Fibroblast of pulmonary artery (primary cell): Measurements from ENCODE around the gene CAMK2N1.
A peak's percentile ranks its signal among the peaks of the same experiment; 100 is the strongest.

ENCODE experiments used
- DNase-seq: peaks from one replicate; pipeline ENCODE4 v3.0.0-alpha.2; 2010; ENCODE audit warnings: low read depth
- H3K4me3 ChIP-seq: replicated peaks from 2 replicates; pipeline ENCODE4 v1.5.1; 2011; ENCODE audit warnings: low read depth, mild to moderate bottlenecking, control low read depth, low read length, moderate library complexity
- TF ChIP-seq, protein P1 (sequence below): IDR thresholded peaks from 2 replicates; pipeline ENCODE4 v1.5.1; 2011; ENCODE audit warnings: mild to moderate bottlenecking, control low read depth, low read length, inconsistent platforms; ENCODE audit errors: missing control alignments

CAMK2N1 gene

DNA sequence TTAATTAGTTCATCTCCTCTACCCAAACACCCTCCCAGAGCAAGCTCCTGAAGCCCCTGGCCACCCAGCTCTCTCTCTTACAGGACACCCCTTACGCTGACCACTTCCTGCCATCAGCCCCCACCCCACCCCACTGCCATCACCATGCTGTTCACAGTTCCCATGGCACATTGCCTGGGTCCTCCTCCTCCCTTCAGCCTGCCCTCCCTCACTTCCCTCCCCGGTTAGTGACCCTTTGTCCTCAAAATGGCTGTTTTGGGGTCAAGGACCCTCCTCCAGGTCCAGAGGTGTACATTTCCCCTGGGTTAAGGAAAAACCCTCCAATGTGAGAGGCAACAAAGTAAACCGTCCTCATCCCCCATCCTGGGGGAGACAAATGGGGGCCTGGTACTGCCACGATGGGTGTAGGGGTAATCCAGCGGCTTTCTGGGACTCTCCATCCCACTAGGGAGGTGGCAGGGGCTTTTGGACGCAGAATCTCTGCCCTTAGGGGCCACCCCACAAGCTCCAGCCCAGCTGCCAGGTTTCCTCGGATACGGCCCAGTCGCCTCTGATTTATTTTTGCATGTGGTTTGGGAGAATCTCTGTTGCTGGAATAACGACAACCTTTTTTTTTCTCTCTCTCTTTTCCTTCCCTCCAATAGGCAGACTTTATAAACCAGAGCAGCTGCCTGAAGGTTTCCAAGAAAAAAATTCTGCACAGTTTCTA is 8.5 kb downstream of the CAMK2N1 start:
- no peak overlapping the region for H3K4me3 ChIP-seq
- no peak for DNase-seq
- TF ChIP-seq, protein P1, sequence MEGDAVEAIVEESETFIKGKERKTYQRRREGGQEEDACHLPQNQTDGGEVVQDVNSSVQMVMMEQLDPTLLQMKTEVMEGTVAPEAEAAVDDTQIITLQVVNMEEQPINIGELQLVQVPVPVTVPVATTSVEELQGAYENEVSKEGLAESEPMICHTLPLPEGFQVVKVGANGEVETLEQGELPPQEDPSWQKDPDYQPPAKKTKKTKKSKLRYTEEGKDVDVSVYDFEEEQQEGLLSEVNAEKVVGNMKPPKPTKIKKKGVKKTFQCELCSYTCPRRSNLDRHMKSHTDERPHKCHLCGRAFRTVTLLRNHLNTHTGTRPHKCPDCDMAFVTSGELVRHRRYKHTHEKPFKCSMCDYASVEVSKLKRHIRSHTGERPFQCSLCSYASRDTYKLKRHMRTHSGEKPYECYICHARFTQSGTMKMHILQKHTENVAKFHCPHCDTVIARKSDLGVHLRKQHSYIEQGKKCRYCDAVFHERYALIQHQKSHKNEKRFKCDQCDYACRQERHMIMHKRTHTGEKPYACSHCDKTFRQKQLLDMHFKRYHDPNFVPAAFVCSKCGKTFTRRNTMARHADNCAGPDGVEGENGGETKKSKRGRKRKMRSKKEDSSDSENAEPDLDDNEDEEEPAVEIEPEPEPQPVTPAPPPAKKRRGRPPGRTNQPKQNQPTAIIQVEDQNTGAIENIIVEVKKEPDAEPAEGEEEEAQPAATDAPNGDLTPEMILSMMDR, result no peak

DNA sequence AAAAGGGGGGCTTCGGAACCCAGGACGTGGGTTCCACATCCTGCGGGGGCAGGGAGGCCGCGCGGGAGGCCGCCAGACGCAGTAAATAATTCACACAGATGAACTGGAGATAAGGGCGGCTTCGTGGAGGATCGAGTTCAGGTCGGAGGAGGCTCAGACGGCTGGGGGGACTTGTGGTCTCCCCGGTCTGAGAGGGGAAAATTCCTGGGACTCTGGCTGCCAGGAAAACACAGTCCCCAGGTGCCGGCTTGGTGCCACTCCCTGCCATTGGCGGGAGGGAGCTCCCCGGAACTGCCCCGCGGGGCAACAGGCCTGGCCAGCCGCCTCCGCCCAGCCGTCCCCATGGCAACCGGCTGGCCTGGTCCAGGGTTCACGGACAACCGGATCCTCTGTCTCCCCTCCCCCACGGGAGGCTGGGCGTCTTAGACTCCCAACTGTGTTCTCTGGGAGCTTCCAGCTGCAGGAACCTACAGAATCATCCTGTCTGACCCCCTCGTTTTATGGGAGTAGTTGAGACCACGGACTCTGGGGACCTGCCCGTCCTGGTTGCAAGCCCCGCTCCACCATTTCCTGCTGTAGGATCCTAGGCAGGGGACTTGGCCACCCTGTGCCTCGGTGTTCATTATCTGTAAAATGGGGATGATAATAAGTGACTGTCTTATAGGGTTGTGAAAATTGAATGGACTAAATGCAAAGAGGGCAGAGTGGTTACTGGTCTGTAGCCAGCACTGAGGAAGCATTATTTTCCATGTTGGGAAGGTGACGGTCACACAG is 9.6 kb downstream of the CAMK2N1 start:
- TF ChIP-seq, protein P1, result no peak
- no peak overlapping the region for H3K4me3 ChIP-seq
- DNase-seq, result peak; percentile 33

DNA sequence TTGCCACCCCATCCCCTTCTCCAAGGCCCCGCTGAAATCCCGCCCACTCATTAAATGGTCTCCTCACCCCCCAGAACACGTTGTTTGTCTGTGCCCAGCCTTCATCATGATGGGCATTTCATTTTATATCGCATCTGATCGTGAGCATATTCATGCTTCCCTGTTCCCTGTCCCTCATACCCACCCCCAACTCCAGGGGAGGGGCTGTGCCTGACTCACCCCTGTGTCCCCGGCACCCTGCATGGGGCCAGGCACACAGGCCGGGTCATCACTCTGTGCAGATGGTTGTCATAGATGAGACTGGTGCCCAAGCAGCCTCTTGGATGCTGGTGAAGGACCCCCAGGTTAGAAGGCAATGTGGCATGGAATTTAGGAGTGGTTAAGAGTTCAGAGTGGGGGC is 11.0 kb downstream of the CAMK2N1 start:
- no peak for DNase-seq
- TF ChIP-seq, protein P1, result no peak
- H3K4me3 ChIP-seq, result no peak overlapping the region

DNA sequence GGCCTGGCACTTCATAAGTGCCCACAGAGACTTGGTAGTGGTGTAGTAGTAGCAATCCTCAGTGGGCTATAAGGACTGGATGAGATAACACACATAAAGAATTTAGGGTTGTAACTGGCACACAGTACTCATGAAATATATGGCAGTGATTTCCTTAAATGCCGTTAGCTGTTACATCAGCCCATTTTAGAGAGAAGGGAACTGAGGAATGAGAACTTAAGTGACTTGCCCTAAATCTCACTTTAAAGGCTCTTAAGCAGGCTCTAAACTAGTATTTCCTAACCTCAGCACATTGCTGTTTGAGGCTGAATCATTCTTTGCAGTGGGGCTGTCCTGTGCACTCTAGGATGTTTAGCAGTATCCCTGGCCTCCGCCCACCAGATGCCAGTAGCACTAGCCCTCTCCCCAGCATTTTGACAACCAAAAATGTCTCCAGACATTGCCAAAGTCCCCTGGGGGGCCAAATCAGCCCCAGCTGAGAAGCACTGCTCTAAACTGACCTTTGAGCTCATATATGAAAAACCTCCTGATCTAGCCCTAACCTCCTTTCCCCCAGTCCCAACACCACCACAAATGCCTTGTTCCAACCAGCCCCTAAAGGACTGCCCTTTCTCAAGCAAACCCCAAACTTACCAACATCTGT is 11.6 kb downstream of the CAMK2N1 start:
- TF ChIP-seq, protein P1, result no peak
- H3K4me3 ChIP-seq, result no peak overlapping the region
- peak; percentile 14 for DNase-seq

DNA sequence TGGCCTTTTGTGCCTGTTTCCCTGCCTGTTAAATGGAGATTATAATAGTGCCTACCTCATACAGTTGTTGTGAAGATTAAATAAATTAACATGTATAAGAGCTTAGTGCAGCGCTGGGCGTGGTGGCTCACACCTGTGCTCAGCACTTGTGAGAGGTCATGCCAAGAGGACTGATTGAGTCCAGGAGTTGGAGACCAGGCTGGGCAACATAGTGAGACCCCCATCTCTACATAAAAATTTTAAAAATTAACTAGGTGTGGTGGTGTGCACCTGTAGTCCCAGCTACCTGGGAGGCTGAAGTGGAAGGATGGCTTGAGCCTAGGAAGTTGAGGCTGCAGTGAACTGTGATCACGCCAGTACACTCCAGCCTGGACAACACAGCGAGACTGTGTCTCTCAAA is 12.1 kb downstream of the CAMK2N1 start:
- DNase-seq, result no peak
- H3K4me3 ChIP-seq, result no peak overlapping the region
- TF ChIP-seq, protein P1, result no peak

DNA sequence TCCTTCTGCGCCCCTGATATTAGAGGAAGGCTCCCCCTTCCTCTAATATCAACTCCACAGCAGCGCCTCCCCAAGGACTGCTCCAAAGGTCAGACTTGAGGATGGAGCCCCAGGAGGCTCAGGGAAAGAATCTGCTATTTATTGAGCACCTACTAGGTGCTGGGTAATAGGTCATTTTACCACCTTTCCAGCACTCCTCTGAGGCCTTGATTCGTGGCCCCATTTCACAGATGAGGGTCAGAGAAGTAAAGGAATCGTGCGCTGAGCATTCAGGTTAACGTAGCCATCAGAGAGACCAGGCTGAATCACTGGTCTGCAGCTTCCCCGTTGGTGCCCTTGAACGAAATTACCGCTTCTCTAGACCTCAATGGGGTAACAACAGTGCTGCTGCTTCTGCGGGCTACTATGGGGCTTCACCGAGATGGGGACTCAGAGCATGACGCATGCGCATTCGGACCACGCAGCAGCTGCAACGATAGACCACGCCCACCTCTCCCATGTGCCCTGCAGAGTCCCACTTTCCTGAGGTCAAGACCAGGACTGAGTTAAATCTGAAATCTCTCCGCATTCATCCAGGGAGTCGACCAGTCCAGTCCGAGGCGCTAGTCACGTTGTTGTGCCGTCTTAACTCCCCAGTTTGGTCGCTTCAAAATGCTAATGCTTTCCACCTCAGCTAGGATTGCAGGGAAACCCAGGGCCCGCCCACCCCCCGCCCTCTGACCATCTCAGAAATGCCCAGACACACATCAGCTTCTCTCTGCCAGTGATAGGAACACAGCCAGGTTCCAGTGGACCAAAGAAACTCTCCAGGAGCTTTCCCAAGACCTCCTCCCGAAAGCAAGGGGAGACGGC is 12.9 kb downstream of the CAMK2N1 start:
- peak; percentile 63 for DNase-seq
- TF ChIP-seq, protein P1, result no peak
- H3K4me3 ChIP-seq, result no peak overlapping the region
